Erythroblast (primary cell): Measurements from ENCODE around the gene RAB43.

Experiments used
- GATA1 ChIP-seq: IDR thresholded peaks from 2 replicates; pipeline ENCODE4 v1.6.1; 2011; ENCODE audit warnings: low read depth, mild to moderate bottlenecking, control low read depth, low read length, moderate library complexity
- POLR2A ChIP-seq: IDR thresholded peaks from 2 replicates; pipeline ENCODE4 v1.6.1; 2011; ENCODE audit warnings: mild to moderate bottlenecking, low read length

GRCh38 chr3:129123314-129124060 lies 1.9 kb upstream of the RAB43 start:
- TF ChIP-seq POLR2A = no peak
- TF ChIP-seq GATA1 = no peak
